Pancreas (tissue), 10 donors: Measurements from ENCODE around the gene SLC27A2. TPM values are rescaled to one million over a fixed set of nuclear protein-coding genes. Genes with fewer than 3 reads are reported as not detected.

Source experiments
- ATAC-seq, 4 donors: fragments of 200-7000 bp; cut with Tn5 transposase; one replicate each; pipeline versions ENCODE4 v1.8.0 to v1.9.1; 2020; ENCODE audit warnings: mild to moderate bottlenecking in 4 of 4, moderate library complexity in 4 of 4
- DNase-seq, 6 donors: peaks; one replicate each; pipeline ENCODE4 v3.0.0-alpha.2; 2020
- FAIRE-seq: peaks from 2 replicates; lab custom pipeline; 2012; peaks lifted over from hg19 to GRCh38; lab: Jason Lieb, UNC
- H3K27ac ChIP-seq, 4 donors: fragments of 200-600 bp; sonication (generic); 1 replicate in 3 of 4; 2 replicates in 1 of 4; pipeline versions ENCODE4 v1.5.0 to v1.8.0; 2020
- H3K27me3 ChIP-seq, 4 donors: fragments of 200-600 bp; one replicate each; pipeline ENCODE4 v1.8.0; 2021
- H3K36me3 ChIP-seq, 3 donors: fragments of 200-600 bp; sonication (generic) in 1 of 3; one replicate each; pipeline versions ENCODE4 v1.5.0 to v1.8.0; 2020 to 2021
- H3K4me1 ChIP-seq, 3 donors: fragments of 200-600 bp; one replicate each; pipeline ENCODE4 v1.8.0; 2021
- H3K4me3 ChIP-seq, 4 donors: fragments of 200-600 bp; sonication (generic) in 2 of 4; one replicate each; pipeline versions ENCODE4 v1.5.0 to v1.8.0; 2020 to 2021
- H3K9me3 ChIP-seq, 4 donors: fragments of 200-600 bp; one replicate each; pipeline ENCODE4 v1.8.0; 2021
- WGBS, 2 donors: extraction: QIAGEN DNeasy Blood & Tissue Kit; methylation state at CpG; one replicate each; pipeline ENCODE4 v1.1.7; 2013; 5-methylcytosine and 5-hydroxymethylcytosine counted together
- intact Hi-C, 3 donors: fragments of 100-400 bp; cut with DNase I; formaldehyde crosslinking; loops; one replicate each; pipeline versions ENCODE4 v1.11.1 to v1.14.2; 2022
- polyA plus RNA-seq, 2 donors: library from polyadenylated mRNA; stranded (reverse); fragments of 200-250 nt; gene quantifications; one replicate each; pipeline ENCODE4 v1.2.3, GENCODE V29; 2013
- total RNA-seq, 6 donors: library from RNA; stranded (reverse); fragmentation: NEBNext Ultra II Directional in 4 of 6; extraction: Animal tissue kit (Norgen Biotek cat#: 25700) in 4 of 6; gene quantifications; one replicate each; pipeline versions ENCODE4 v1.2.1 to v1.2.4, GENCODE V29; 2021 to 2023
- TF ChIP-seq, protein P1 (sequence below), 4 donors: fragments of 200-600 bp; sonication (generic) in 3 of 4; IDR thresholded peaks; one replicate each; pipeline versions ENCODE4 v1.5.0 to v1.8.0; 2021; ENCODE audit warnings: antibody characterized with exemption in 4 of 4
- donor health status: healthy with polysubstance abuse.
- donor health status: DM: no; HTN: no; CAD: no; lungs with moderate emphysema.
- donor health status: DM: no; HTN: no; CAD: no.
- donor health status: control.
- donor health status: control.
- donor health status: Bipolar disorder and iron deficiency.
- donor health status: DM: yes; HTN: yes; CAD: no.
- donor health status: DM: no; HTN: no; CAD: no.
- donor health status: DM: no; HTN: no; CAD: no.
- donor health status: DM: yes; HTN: yes; CAD: no.

Gene SLC27A2
- total and polyA plus RNA-seq, 8 donors: 1.5 to 6.1 (median 3.2) TPM

DNA sequence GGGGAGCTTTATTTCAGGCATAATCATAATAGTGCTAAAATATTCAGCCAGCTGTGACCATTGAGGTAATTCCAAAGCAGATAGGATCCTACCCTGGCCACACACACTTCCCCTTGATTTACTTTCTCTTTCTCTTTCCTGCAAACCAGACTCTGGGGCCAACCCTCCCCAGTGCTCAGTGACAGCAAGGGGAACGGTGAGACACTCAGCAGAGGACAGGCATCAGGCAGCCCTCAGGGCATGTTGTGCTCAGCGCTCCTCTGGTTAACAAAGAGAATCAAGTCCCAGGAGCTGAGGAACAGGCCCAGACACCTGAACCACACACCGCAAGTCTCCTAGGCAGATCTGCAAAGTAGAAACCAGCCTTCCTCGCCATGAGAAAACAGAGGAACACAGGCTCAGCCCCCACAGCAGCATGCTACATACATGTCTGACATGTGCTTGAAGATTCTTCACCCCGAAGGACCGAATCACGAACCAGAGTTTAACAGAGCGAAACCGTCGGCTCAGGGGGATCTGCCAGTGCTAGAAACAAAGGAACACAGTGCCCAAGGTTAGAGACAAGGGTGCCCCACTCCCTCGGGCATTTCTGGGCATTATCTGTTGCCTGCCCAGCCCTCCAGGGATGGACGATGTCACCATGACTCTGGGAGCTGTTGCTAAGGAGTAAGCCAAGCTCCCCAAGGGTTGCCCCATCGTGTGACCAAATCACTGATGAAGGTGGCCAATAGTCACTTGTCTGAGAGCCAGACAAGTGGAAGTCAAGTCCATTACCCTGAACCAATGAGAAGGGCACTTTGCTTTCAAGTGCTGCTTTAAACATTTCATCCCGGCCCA is 66.0 kb downstream of the SLC27A2 start:
- H3K27ac ChIP-seq: no peak overlapping the region
- TF ChIP-seq, protein P1, sequence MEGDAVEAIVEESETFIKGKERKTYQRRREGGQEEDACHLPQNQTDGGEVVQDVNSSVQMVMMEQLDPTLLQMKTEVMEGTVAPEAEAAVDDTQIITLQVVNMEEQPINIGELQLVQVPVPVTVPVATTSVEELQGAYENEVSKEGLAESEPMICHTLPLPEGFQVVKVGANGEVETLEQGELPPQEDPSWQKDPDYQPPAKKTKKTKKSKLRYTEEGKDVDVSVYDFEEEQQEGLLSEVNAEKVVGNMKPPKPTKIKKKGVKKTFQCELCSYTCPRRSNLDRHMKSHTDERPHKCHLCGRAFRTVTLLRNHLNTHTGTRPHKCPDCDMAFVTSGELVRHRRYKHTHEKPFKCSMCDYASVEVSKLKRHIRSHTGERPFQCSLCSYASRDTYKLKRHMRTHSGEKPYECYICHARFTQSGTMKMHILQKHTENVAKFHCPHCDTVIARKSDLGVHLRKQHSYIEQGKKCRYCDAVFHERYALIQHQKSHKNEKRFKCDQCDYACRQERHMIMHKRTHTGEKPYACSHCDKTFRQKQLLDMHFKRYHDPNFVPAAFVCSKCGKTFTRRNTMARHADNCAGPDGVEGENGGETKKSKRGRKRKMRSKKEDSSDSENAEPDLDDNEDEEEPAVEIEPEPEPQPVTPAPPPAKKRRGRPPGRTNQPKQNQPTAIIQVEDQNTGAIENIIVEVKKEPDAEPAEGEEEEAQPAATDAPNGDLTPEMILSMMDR (IDR thresholded peaks at IDR 0.05): no peak
- no peaks in the 10 kb centered on the region for H3K4me1 ChIP-seq
- H3K9me3 ChIP-seq: no peaks in the 10 kb centered on the region
- intact Hi-C loops: no loop called here
- no peak for FAIRE-seq
- H3K27me3 ChIP-seq: no peaks in the 10 kb centered on the region
- no peak overlapping the region for H3K4me3 ChIP-seq
- H3K36me3 ChIP-seq: no peaks in the 10 kb centered on the region
- WGBS, 2 donors: 85 to 88% methylated on average over 14 of the region's 14 CpGs
- no peak for DNase-seq
- peak in 1 of 4 donors; percentile 41 for ATAC-seq

DNA sequence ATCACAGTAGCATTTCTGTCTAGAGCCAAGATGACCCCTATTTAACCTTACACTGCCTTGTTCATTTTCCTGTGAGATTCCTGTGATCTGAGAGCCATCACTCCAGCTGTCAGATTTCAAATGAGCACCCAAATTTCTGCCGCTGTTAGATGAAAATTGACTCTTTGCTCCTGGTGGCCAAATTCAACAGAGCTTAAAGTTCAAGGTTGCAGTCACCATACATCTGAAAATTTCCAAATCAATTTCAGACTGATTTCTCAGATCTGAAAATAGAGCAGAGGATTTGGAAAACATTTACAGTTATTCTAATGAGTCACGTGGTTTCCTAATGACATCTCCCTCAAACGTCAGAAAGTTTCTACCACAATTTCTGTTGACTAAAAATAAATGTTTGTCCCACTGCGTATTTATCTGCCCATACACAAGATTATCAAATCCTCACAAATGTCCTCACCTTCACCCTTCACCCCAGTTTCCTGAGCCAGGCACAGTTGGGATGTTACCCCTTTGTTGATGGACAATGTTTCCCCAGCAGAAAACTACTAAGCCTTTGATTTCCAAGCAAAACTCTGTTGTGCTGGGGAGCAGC is 67.1 kb downstream of the SLC27A2 start:
- ATAC-seq (no peak), FAIRE-seq (no peak), DNase-seq (no peak)
- H3K27ac ChIP-seq: no peak overlapping the region
- no peaks in the 10 kb centered on the region for H3K36me3 ChIP-seq
- 24 to 29% methylated on average over 4 of the region's 4 CpGs for WGBS, 2 donors
- intact Hi-C loops: no loop called here
- no peaks in the 10 kb centered on the region for H3K9me3 ChIP-seq
- H3K4me1 ChIP-seq: no peaks in the 10 kb centered on the region
- TF ChIP-seq, protein P1 (IDR thresholded peaks at IDR 0.05): no peak
- no peak overlapping the region for H3K4me3 ChIP-seq
- H3K27me3 ChIP-seq: no peaks in the 10 kb centered on the region

DNA sequence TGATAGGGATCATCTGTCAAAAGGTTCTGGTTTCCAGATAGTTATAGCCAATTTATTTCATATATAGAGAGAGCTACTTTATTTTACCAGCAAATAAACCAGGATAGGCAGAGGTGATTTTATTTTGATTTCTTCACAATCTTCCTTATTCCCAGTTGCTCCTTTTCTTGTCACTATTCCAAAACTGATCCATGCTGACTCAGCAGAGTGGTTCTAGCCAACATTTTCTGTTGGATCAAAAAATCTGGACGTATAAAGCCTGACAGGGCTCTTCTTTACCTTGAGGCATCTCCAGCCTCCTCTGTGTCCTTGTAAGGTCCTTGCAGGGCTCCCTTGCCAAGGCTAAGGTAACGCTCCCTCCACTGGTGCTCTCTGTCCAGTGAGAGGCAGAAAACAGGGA is 67.7 kb downstream of the SLC27A2 start:
- intact Hi-C loops: no loop called here
- Histone ChIP-seq H3K27me3 (no peaks in the 10 kb centered on the region), H3K4me3 (no peak overlapping the region), H3K36me3 (no peaks in the 10 kb centered on the region), H3K4me1 (no peaks in the 10 kb centered on the region), H3K9me3 (no peaks in the 10 kb centered on the region), H3K27ac (no peak overlapping the region)
- no peak for FAIRE-seq
- TF ChIP-seq, protein P1 (IDR thresholded peaks at IDR 0.05): no peak
- ATAC-seq: no peak
- 54 to 61% methylated on average over 2 of the region's 2 CpGs for WGBS, 2 donors
- no peak for DNase-seq

DNA sequence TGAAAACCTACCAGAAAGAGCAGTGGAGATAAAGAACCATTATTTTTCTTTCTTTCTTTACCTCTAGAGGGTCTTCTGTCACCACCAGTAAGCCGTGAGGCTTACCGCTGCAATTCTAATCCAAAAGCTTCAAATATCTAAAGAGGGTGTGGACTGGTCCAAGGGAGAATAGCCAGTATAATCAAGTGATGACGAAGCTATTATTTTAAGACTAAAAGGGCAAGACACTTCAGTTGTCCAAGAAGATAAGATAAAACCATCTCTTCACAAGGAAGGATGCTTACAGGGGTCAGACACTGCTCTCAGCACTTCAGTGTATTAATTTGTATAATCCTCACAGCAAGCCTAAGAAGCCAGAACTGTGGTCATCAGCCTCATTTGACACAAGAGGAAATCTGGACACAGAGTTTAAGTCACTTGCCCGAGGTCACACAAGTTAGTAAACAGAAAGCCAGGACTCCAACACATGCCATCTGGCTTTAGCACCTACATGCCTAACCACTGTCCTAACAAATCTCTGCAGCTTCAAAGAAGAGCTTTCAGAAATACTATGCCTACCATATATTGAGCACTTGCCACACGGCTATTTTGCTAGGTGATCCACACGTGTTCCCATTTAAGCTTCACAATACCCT is 68.9 kb downstream of the SLC27A2 start:
- H3K27ac ChIP-seq: no peak overlapping the region
- H3K4me3 ChIP-seq: no peak overlapping the region
- H3K4me1 ChIP-seq: no peaks in the 10 kb centered on the region
- TF ChIP-seq, protein P1 (IDR thresholded peaks at IDR 0.05): no peak
- no peak for DNase-seq
- H3K9me3 ChIP-seq: no peaks in the 10 kb centered on the region
- intact Hi-C loops: no loop called here
- no peaks in the 10 kb centered on the region for H3K36me3 ChIP-seq
- ATAC-seq: no peak
- FAIRE-seq: no peak
- WGBS, 2 donors: 60 to 65% methylated on average over 6 of the region's 6 CpGs
- no peaks in the 10 kb centered on the region for H3K27me3 ChIP-seq
